CD4-positive, alpha-beta T cell (primary cell): ENCODE data around the gene PLBD2. TPM values are rescaled to one million over a fixed set of nuclear protein-coding genes. Genes with fewer than 3 reads are reported as not detected.

Source experiments
- ATAC-seq: fragments of 200-7000 bp; cut with Tn5 transposase; one replicate; pipeline ENCODE4 v1.10.0; 2022; ENCODE audit warnings: mild to moderate bottlenecking; ENCODE audit not compliant: poor library complexity
- CTCF ChIA-PET: fragments of 350-600 bp; sonication (Branson Sonifier 250); formaldehyde crosslinking; loops from one replicate; lab custom pipeline; 2021; ENCODE audit warnings: antibody characterized with exemption, inconsistent platforms; lab: Charles Lee
- POLR2A ChIA-PET: fragments of 350-600 bp; sonication (Branson Sonifier 250); formaldehyde crosslinking; loops from one replicate; lab custom pipeline; 2021; ENCODE audit warnings: antibody characterized with exemption, inconsistent platforms; lab: Charles Lee
- DNase-seq, 14 experiments: peaks; one replicate each; pipeline ENCODE4 v3.0.0-alpha.2; 2013 to 2020; ENCODE audit warnings: mixed read lengths in 2 of 14
- H3K27ac ChIP-seq, 2 donors: one replicate each; pipeline versions ENCODE4 v1.5.1 to v1.7.0; 2013; ENCODE audit warnings: low read length in 2 of 2, low read depth in 1 of 2, mild to moderate bottlenecking in 1 of 2
- H3K27me3 ChIP-seq, 2 experiments: 1 replicate in 1 of 2; 2 replicates in 1 of 2; pipeline versions ENCODE4 v1.6.1 to v1.7.0; 2013; ENCODE audit warnings: low read length in 2 of 2, control low read depth in 1 of 2, mild to moderate bottlenecking in 1 of 2, moderate library complexity in 1 of 2; ENCODE audit not compliant: insufficient read depth in 2 of 2, control insufficient read depth in 1 of 2
- H3K36me3 ChIP-seq: one replicate; pipeline ENCODE4 v1.6.1; 2013; ENCODE audit warnings: low read length, control low read depth; ENCODE audit not compliant: insufficient read depth
- H3K4me1 ChIP-seq: one replicate; pipeline ENCODE4 v1.6.1; 2013; ENCODE audit warnings: low read length, control low read depth; ENCODE audit not compliant: insufficient read depth
- H3K4me3 ChIP-seq: one replicate; pipeline ENCODE4 v1.5.1; 2013; ENCODE audit warnings: mild to moderate bottlenecking, low read length, moderate library complexity
- H3K9me3 ChIP-seq, 2 experiments: 1 replicate in 1 of 2; 2 replicates in 1 of 2; pipeline versions ENCODE4 v1.6.1 to v1.7.0; 2013; ENCODE audit warnings: low read length in 2 of 2, mild to moderate bottlenecking in 2 of 2, control low read depth in 1 of 2, moderate library complexity in 1 of 2; ENCODE audit not compliant: control insufficient read depth in 1 of 2, insufficient read depth in 1 of 2
- H3K27ac Mint-ChIP-seq: one replicate; pipeline ENCODE4 v1.8.0; 2020; ENCODE audit warnings: mixed read lengths
- H3K27me3 Mint-ChIP-seq: one replicate; pipeline ENCODE4 v1.8.0; 2021; ENCODE audit warnings: mixed read lengths
- H3K36me3 Mint-ChIP-seq: one replicate; pipeline ENCODE4 v1.8.0; 2021; ENCODE audit warnings: low read depth, mixed read lengths
- H3K4me1 Mint-ChIP-seq: one replicate; pipeline ENCODE4 v1.8.0; 2021; ENCODE audit warnings: low read depth, mixed read lengths
- H3K4me3 Mint-ChIP-seq: one replicate; pipeline ENCODE4 v1.8.0; 2020; ENCODE audit warnings: mild to moderate bottlenecking, mixed read lengths
- H3K9me3 Mint-ChIP-seq: one replicate; pipeline ENCODE4 v1.8.0; 2020; ENCODE audit warnings: mixed read lengths
- CTCF ChIP-seq: fragments of 200-600 bp; IDR thresholded peaks from one replicate; pipeline ENCODE4 v1.8.0; 2022; ENCODE audit warnings: antibody characterized with exemption, mild to moderate bottlenecking
- intact Hi-C, 2 experiments: fragments of 100-400 bp; cut with DNase I in 1 of 2; cut with micrococcal nuclease in 1 of 2; formaldehyde crosslinking; loops; one replicate each; pipeline versions ENCODE4 v1.15.1 to v1.9.0; 2023 to 2025; cut with DNase I, micrococcal nuclease
- total RNA-seq, 174 experiments: library from RNA in 2 of 174; stranded (reverse) in 2 of 174; gene quantifications; one replicate each; pipeline ENCODE4 v1.2.3 and lab custom pipeline; 2021 to 2026

The PLBD2 gene
- total RNA-seq, 2 experiments from 2014 or later = 10.4 to 12.2 TPM

- H3K4me1 Mint-ChIP-seq = no peaks in the 10 kb centered on the region
- ChIA-PET POLR2A (no interaction called here), CTCF (no interaction called here)
- no peak overlapping the region for H3K4me3 ChIP-seq
- DNase-seq = no peak
- no peak overlapping the region for H3K4me3 Mint-ChIP-seq
- H3K27ac Mint-ChIP-seq = no peak overlapping the region
- no peak overlapping the region for H3K27ac ChIP-seq
- no peaks in the 10 kb centered on the region for H3K9me3 Mint-ChIP-seq
- H3K27me3 Mint-ChIP-seq = no peaks in the 10 kb centered on the region
- intact Hi-C loops = no loop called here
- TF ChIP-seq CTCF = no peak
- no peaks in the 10 kb centered on the region for H3K9me3 ChIP-seq
- H3K27me3 ChIP-seq = no peaks in the 10 kb centered on the region
- peaks cover 17% of the 10 kb centered on the region for H3K36me3 ChIP-seq
- no peak for ATAC-seq
- no peaks in the 10 kb centered on the region for H3K4me1 ChIP-seq
- peaks cover 54% of the 10 kb centered on the region for H3K36me3 Mint-ChIP-seq
Measured at GRCh38 chr12:113381220-113381619, 22.8 kb downstream of the PLBD2 start.

- Mint-ChIP-seq H3K27me3 (no peaks in the 10 kb centered on the region), H3K36me3 (peaks cover 57% of the 10 kb centered on the region), H3K27ac (no peak overlapping the region), H3K9me3 (no peaks in the 10 kb centered on the region), H3K4me1 (no peaks in the 10 kb centered on the region), H3K4me3 (no peak overlapping the region)
- no peaks in the 10 kb centered on the region for H3K4me1 ChIP-seq
- TF ChIP-seq CTCF = no peak
- H3K9me3 ChIP-seq = no peaks in the 10 kb centered on the region
- H3K4me3 ChIP-seq = no peak overlapping the region
- ChIA-PET POLR2A (no interaction called here), CTCF (interaction anchor here (0.7 kb wide), 2 partner anchors 105 to 1705 kb away, joined by 3 to 5 read pairs; no protein-coding TSS in a partner anchor)
- ATAC-seq = no peak
- peaks cover 12% of the 10 kb centered on the region for H3K36me3 ChIP-seq
- intact Hi-C loops = no loop called here
- H3K27ac ChIP-seq = no peak overlapping the region
- DNase-seq = no peak
- H3K27me3 ChIP-seq = no peaks in the 10 kb centered on the region
Measured at GRCh38 chr12:113382206-113382605, 23.8 kb downstream of the PLBD2 start.

GRCh38 chr12:113384778-113385177 lies 26.4 kb downstream of the PLBD2 start:
- ChIA-PET CTCF (no interaction called here), POLR2A (no interaction called here)
- intact Hi-C loops = no loop called here
- no peak overlapping the region for H3K27ac Mint-ChIP-seq
- no peaks in the 10 kb centered on the region for H3K27me3 Mint-ChIP-seq
- DNase-seq (no peak), ATAC-seq (no peak)
- no peaks in the 10 kb centered on the region for H3K9me3 ChIP-seq
- TF ChIP-seq CTCF = no peak
- no peaks in the 10 kb centered on the region for H3K4me1 ChIP-seq
- H3K27me3 ChIP-seq = no peaks in the 10 kb centered on the region
- H3K4me3 Mint-ChIP-seq = no peak overlapping the region
- no peak overlapping the region for H3K4me3 ChIP-seq
- peaks cover 57% of the 10 kb centered on the region for H3K36me3 Mint-ChIP-seq
- H3K27ac ChIP-seq = no peak overlapping the region
- H3K9me3 Mint-ChIP-seq = no peaks in the 10 kb centered on the region
- no peaks in the 10 kb centered on the region for H3K4me1 Mint-ChIP-seq
- H3K36me3 ChIP-seq = peaks cover 19% of the 10 kb centered on the region
